Spinal cord (tissue), 10 donors: Measurements from ENCODE around the gene PODXL2. TPM values are rescaled to one million over a fixed set of nuclear protein-coding genes. Genes with fewer than 3 reads are reported as not detected.
"Not testable (repeated sequence)": the region's sequence is repeated elsewhere in the genome, so short reads cannot be mapped to it uniquely, and the experiment has no call there.

ENCODE experiments used
- DNase-seq, 6 donors: peaks; one replicate each; pipeline versions ENCODE4 v3.0.0 to v3.0.0-alpha.2; 2013 to 2015; ENCODE audit warnings: low spot score in 6 of 6, low read depth in 4 of 6
- H3K27ac ChIP-seq: one replicate; pipeline ENCODE4 v1.5.1; 2013; ENCODE audit warnings: low read depth, low read length, control low read depth
- H3K27me3 ChIP-seq: one replicate; pipeline ENCODE4 v1.6.1; 2013; ENCODE audit warnings: low read length; ENCODE audit not compliant: control insufficient read depth, insufficient read depth
- H3K36me3 ChIP-seq: one replicate; pipeline ENCODE4 v1.6.1; 2013; ENCODE audit warnings: low read length; ENCODE audit not compliant: control insufficient read depth, insufficient read depth
- H3K4me1 ChIP-seq: one replicate; pipeline ENCODE4 v1.6.1; 2013; ENCODE audit warnings: low read length; ENCODE audit not compliant: control insufficient read depth, insufficient read depth
- H3K4me3 ChIP-seq: one replicate; pipeline ENCODE4 v1.5.1; 2013; ENCODE audit warnings: low read depth, low read length, control low read depth
- H3K9me3 ChIP-seq: one replicate; pipeline ENCODE4 v1.6.1; 2013; ENCODE audit warnings: low read length; ENCODE audit not compliant: control insufficient read depth, insufficient read depth
- WGBS: methylation state at CpG from one replicate; pipeline ENCODE4 v1.1.5; 2013; ENCODE audit warnings: missing lambda C conversion rate; ENCODE audit not compliant: insufficient coverage; 5-methylcytosine and 5-hydroxymethylcytosine counted together
- polyA plus RNA-seq, 2 donors: library from polyadenylated mRNA; unstranded; fragments of 120-200 nt; gene quantifications; one replicate each; pipeline ENCODE4 v1.2.1, GENCODE V29; 2013; ENCODE audit not compliant: insufficient read length in 2 of 2
- total RNA-seq, 2 donors: library from RNA; depleted of rRNA in 1 of 2; stranded (reverse); fragments of 120-200 nt in 1 of 2; fragments of >200 nt in 1 of 2; gene quantifications; one replicate each; pipeline versions ENCODE4 v1.2.3 to v1.2.4, GENCODE V29; 2013 to 2014
- donor health status: healthy.

PODXL2 gene
- total and polyA plus RNA-seq, 4 donors = 73.4 to 234 (median 162) TPM

DNA sequence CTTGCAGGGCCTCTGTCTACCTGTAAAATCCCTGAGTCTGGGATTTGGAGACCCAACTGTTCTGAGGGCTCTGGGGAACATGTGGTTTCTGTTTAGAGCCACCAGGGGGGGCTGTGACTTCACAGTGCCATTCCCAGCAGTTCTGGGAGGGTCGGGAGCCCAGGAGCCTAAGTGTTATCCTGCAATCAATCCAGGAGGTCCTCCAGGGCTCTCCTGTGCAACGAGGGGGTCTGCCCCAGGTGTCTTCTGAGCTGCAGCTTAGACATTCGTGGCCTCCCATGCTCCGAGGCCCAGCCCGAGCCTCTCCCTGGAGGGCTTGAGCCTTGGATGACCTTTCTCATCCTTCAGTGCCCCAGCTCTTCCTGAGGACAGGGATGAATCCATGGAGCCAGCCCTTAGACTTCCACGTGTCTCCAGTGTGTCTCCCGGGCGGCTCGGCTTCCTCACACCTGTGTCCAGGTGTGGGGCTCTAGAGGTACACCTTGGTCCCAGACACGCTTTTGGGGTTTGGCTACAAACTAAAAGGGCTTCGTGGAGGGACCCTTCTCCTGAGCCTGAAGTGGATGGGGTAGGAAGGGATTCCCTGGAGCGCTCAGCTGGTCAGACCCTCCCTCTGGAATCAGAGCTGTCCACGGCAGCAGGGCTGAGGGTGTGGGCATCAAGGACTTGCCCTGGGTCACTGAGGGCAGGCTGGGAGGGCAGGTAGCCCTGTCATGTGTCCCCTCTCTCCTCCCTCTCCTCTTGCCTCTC, 23.4 kb downstream of the PODXL2 start:
- Histone ChIP-seq H3K9me3 (no peaks in the 10 kb centered on the region), H3K36me3 (peaks cover 29% of the 10 kb centered on the region), H3K4me1 (peaks cover 13% of the 10 kb centered on the region), H3K4me3 (no peak overlapping the region), H3K27me3 (no peaks in the 10 kb centered on the region), H3K27ac (no peak overlapping the region)
- peak in 2 of 6 donors; percentile 76 to 82 for DNase-seq
- WGBS = 66% methylated on average over 13 of the region's 13 CpGs

DNA sequence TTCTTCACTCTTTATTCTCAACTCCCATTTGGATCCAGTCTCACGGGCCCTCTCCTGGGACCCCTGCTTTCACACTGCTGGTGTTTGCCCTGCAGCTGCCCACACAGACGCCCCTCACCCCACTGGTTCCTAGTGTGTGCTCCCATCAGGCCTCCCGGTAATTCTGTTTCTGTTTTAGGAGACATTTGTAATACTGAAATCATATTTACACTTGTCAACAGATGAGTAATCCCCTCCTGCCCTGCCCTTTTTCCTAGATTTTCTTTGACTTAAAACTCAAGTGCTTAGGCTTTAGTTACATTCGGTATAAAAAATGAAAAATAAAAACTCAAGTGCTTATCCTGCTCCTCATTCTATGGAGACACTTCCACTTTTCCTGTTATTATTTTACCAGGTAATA, 25.4 kb downstream of the PODXL2 start:
- peaks cover 25% of the 10 kb centered on the region for H3K36me3 ChIP-seq
- DNase-seq = no peak
- no peaks in the 10 kb centered on the region for H3K27me3 ChIP-seq
- no peaks in the 10 kb centered on the region for H3K9me3 ChIP-seq
- H3K4me3 ChIP-seq = no peak overlapping the region
- 100% methylated on average over 1 of the region's 4 CpGs for WGBS
- peaks cover 11% of the 10 kb centered on the region for H3K4me1 ChIP-seq
- no peak overlapping the region for H3K27ac ChIP-seq

DNA sequence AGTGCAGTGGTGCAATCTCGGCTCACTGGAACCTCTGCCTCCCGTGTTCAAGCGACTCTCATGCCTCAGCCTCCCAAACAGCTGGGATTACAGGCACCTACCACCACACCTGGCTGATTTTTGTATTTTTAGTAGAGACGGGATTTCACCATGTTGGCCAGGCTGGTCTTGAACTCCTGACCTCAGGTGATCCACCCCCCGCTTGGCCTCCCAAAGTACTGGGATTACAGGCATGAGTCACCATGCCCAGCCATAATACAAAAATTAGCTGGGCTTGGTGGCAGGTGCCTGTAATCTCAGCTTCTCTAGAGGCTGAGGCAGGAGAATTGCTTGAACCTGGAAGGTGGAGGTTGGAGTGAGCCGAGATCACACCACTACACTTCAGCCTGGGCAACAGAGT, 26.0 kb downstream of the PODXL2 start:
- DNase-seq, H3K4me3 ChIP-seq, H3K9me3 ChIP-seq, H3K27me3 ChIP-seq, H3K27ac ChIP-seq: not testable (repeated sequence)
- WGBS = no CpG with 5 or more reads among the region's 6 CpGs
- Histone ChIP-seq H3K36me3 (peaks cover 25% of the 10 kb centered on the region), H3K4me1 (peaks cover 11% of the 10 kb centered on the region)

DNA sequence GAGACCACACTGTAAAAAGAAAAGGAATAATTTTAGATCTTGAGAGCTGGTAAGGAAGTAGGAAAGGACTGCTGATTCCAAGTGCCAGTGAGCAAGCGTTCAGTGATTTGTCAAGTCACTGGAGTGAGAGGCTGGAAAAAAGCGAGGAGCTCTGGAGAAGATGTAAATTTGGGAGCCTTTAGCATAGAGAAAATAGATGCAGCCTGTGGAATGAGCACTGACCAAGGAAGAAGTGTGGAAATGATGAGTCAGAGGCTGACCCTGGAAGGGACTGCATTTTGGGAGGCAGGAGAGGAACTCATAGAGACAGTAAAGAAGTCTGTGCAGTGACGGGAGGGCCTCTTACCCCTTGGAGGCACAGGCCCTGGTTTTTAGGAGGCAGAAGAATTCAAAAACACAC, 26.7 kb downstream of the PODXL2 start:
- Histone ChIP-seq H3K27me3 (no peaks in the 10 kb centered on the region), H3K4me1 (peaks cover 11% of the 10 kb centered on the region), H3K4me3 (no peak overlapping the region), H3K27ac (no peak overlapping the region), H3K9me3 (no peaks in the 10 kb centered on the region), H3K36me3 (peaks cover 29% of the 10 kb centered on the region)
- DNase-seq = no peak
- WGBS = 86% methylated on average over 3 of the region's 3 CpGs

DNA sequence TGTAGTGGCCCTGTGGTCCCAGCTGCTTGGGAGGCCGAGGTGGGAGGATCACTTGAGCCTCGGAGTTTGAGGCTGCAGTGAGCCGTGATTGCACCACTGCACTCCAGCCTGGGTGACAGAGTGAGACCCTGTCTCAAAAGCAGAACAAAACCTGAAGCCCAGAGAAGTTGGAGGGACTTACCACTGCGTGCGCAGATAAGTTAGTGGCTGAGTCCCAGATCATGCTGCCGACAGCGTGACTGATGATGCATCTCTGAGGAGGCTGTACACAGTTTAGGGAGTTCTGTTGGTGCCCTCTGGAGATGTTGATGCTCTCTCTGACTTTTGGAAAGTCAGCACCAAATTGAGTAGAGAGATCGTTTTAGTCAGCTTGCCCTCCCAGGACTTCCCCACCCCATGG, 27.9 kb downstream of the PODXL2 start:
- no peak for DNase-seq
- H3K27ac ChIP-seq = no peak overlapping the region
- H3K36me3 ChIP-seq = peaks cover 35% of the 10 kb centered on the region
- no peaks in the 10 kb centered on the region for H3K9me3 ChIP-seq
- no peak overlapping the region for H3K4me3 ChIP-seq
- no peaks in the 10 kb centered on the region for H3K27me3 ChIP-seq
- peaks cover 9% of the 10 kb centered on the region for H3K4me1 ChIP-seq
- 99% methylated on average over 7 of the region's 8 CpGs for WGBS

DNA sequence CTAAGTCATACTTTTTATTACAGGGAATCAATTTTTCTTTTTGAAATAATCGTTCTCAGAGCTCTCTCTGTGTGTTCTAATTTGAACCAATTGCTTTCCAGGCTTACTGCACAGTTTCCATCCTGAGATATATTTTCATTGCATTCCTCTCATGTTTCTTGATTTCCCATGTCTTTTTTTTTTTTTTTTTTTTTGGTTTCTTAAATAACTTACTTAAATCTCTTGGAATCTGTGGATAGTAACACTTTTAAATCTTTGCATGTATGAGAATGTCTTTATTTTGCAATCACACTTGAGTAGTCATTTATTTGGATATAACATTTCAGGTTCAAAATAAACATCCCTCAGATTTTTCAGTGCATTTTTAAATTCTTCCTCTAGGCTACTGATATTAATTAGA, 29.2 kb downstream of the PODXL2 start:
- no peak overlapping the region for H3K4me3 ChIP-seq
- H3K27ac ChIP-seq = no peak overlapping the region
- DNase-seq = no peak
- peaks cover 27% of the 10 kb centered on the region for H3K36me3 ChIP-seq
- H3K9me3 ChIP-seq = no peaks in the 10 kb centered on the region
- no peaks in the 10 kb centered on the region for H3K27me3 ChIP-seq
- peaks cover 5% of the 10 kb centered on the region for H3K4me1 ChIP-seq
- no CpG with 5 or more reads among the region's 1 CpG for WGBS

DNA sequence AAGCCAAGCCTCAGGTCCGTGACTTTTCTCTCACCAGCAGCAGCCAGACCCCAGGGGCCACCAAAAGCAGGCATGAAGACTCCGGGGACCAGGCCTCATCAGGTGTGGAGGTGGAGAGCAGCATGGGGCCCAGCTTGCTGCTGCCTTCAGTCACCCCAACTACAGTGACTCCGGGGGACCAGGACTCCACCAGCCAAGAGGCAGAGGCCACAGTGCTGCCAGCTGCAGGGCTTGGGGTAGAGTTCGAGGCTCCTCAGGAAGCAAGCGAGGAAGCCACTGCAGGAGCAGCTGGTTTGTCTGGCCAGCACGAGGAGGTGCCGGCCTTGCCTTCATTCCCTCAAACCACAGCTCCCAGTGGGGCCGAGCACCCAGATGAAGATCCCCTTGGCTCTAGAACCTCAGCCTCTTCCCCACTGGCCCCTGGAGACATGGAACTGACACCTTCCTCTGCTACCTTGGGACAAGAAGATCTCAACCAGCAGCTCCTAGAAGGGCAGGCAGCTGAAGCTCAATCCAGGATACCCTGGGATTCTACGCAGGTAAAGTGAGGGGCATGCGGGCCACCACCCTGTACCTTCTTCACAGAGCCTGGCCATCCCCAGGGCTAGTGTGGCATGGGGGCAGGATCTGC, 31.8 kb downstream of the PODXL2 start:
- no peak for DNase-seq
- H3K4me3 ChIP-seq = no peak overlapping the region
- H3K27me3 ChIP-seq = no peaks in the 10 kb centered on the region
- peaks cover 29% of the 10 kb centered on the region for H3K36me3 ChIP-seq
- H3K4me1 ChIP-seq = peaks cover 5% of the 10 kb centered on the region
- 96% methylated on average over 10 of the region's 10 CpGs for WGBS
- H3K9me3 ChIP-seq = no peaks in the 10 kb centered on the region
- no peak overlapping the region for H3K27ac ChIP-seq

DNA sequence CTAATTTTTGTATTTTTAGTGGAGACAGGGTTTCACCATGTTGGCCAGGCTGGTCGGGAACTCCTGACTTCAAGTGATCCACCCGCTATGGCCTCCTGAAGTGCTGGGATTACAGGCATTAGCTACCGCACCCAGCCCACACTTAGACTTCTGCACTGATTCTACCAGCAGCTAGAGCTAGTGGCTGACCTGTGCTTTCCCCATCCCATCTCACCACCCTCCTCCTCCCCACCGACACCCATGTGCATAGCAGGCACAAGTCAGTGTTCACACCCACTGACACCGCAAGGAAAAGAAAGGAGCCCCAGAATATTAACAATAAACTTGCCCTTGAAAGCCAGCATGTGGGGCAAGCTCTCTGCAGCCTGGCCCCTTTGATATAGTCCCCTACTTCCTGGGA, 32.6 kb downstream of the PODXL2 start:
- WGBS = 86% methylated on average over 5 of the region's 5 CpGs

DNA sequence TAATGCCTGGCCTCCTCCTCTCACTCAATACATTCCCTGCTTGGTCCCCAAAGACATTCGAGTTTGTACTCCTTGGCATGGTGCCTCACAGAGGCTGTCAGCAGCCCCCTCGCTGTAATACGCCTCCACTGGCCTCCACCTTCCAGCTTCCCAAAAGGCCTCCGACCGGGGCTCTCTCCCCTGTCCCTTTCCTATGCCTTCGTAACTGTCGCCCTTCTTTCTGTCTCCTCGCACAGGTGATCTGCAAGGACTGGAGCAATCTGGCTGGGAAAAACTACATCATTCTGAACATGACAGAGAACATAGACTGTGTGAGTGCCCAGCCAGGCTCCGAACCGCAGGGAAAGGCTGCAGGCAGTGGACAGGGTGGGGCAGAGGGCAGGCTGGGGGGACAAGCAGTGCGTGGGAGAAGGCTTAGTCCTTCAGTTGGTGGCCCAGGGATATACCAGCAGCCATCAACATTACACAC, 33.0 kb downstream of the PODXL2 start:
- Histone ChIP-seq H3K27me3 (no peaks in the 10 kb centered on the region), H3K9me3 (no peaks in the 10 kb centered on the region), H3K27ac (no peak overlapping the region), H3K36me3 (peaks cover 33% of the 10 kb centered on the region), H3K4me1 (peaks cover 14% of the 10 kb centered on the region), H3K4me3 (no peak overlapping the region)
- DNase-seq = no peak
- WGBS = 70% methylated on average over 6 of the region's 11 CpGs

More for the DNA sequence above, 32.6 kb downstream of the PODXL2 start:
- H3K36me3 ChIP-seq = peaks cover 33% of the 10 kb centered on the region
- H3K9me3 ChIP-seq = no peaks in the 10 kb centered on the region
- DNase-seq = no peak
- no peak overlapping the region for H3K4me3 ChIP-seq
- H3K27ac ChIP-seq = no peak overlapping the region
- no peaks in the 10 kb centered on the region for H3K27me3 ChIP-seq
- peaks cover 9% of the 10 kb centered on the region for H3K4me1 ChIP-seq

DNA sequence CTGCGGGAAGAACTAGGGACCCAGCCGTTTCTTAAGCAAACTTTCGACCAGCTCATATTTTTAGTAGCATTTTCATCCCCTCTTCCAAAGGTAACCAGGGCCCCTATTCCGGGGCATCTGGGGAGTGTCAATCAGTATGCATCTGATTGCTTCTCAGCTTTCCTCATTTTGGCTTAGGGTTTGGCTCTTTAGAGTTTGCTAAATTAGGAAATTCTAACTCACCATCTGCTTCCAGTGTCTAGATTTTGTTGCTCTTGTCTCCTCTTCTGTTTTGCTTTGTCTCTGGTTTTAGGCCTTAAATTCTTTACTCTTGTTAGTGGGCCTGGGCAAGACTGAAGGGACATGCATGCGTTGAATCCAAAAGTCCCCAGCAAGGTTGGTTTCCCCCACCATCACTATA, 34.2 kb downstream of the PODXL2 start:
- H3K27ac ChIP-seq = no peak overlapping the region

More for the DNA sequence above, 34.2 kb downstream of the PODXL2 start:
- peak in 1 of 6 donors; percentile 81 for DNase-seq
- H3K27me3 ChIP-seq = no peaks in the 10 kb centered on the region
- WGBS = no CpG with 5 or more reads among the region's 5 CpGs
- H3K36me3 ChIP-seq = peaks cover 44% of the 10 kb centered on the region
- no peak overlapping the region for H3K4me3 ChIP-seq
- no peaks in the 10 kb centered on the region for H3K9me3 ChIP-seq
- H3K4me1 ChIP-seq = peaks cover 25% of the 10 kb centered on the region
